ENCODE measurements around the gene UGT1A6. TPM values are rescaled to one million over a fixed set of nuclear protein-coding genes. Genes with fewer than 3 reads are reported as not detected.

The UGT1A6 gene
- total and polyA plus RNA-seq, 8 donors = 0.05 to 0.69 TPM; not detected in 6

- H3K4me1 ChIP-seq = no peaks in the 10 kb centered on the region
- ATAC-seq (no peak), FAIRE-seq (no peak), DNase-seq (peak in 2 of 6 donors; percentile 6)
- H3K27me3 ChIP-seq = no peaks in the 10 kb centered on the region
- intact Hi-C loops (cut with DNase I) = no loop called here
- no peak for TF ChIP-seq CTCF (IDR thresholded peaks at IDR 0.05)
- H3K36me3 ChIP-seq = no peaks in the 10 kb centered on the region
- no peak overlapping the region for H3K4me3 ChIP-seq
- 57 to 60% methylated on average over 2 of the region's 2 CpGs for WGBS, 2 donors
- no peaks in the 10 kb centered on the region for H3K9me3 ChIP-seq
- H3K27ac ChIP-seq = no peak overlapping the region
These were observed 123.6 kb downstream of the UGT1A6 start for GRCh38 chr2:233816334-233816733.

DNA sequence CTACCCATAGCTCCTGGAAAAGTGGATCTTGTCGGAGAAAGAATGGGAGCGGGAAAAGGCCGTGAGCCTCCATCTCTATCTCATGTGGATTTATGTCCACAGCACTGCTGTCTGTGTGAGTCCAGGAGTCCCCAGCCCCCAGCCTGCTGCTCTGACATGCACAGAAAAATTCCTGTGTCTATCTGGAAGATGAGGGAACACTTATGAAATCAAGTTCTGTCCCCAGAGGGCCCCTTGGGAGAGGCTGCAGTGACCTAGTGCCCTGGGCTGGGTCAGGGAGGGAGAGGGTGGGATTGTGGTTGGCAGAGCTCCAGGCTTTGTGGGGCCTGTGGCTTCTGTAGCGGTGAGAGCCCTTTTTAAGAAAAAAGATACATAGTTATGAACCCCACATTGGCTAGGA lies 124.1 kb downstream of the UGT1A6 start:
- intact Hi-C loops (cut with DNase I) = no loop called here
- Histone ChIP-seq H3K36me3 (no peaks in the 10 kb centered on the region), H3K27ac (no peak overlapping the region), H3K27me3 (no peaks in the 10 kb centered on the region), H3K9me3 (no peaks in the 10 kb centered on the region), H3K4me3 (no peak overlapping the region), H3K4me1 (no peaks in the 10 kb centered on the region)
- WGBS, 2 donors = 84 to 86% methylated on average over 4 of the region's 4 CpGs
- TF ChIP-seq CTCF (IDR thresholded peaks at IDR 0.05) = no peak
- DNase-seq (peak in 3 of 6 donors; percentile 3 to 19 (median 11)), ATAC-seq (no peak), FAIRE-seq (no peak)

DNA sequence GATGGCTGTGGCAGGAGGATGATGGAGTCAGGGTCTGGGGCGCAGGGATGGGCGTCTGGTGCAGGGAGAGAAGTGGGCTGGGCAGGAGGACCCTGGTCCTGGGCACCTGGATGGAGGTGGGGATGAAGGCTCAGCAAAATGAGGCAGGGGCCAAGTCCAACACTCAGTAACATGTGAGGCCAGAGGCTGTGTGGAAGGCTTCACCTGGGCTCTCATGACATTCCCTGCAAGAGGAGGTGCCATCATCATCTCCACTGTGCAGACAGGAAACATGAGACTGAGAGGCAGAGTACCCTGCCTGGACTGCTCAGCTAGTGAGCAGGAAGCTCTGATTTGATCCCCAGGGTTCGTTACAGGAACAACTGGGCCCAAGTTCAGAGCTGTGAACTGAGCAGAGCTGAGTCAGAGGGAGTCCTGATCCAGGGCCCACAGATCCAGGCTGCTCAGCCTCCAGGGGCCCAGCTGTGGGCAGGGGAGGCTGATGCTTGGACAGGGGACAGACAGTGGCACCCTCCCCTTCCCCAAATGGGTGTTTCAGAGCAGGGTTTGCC lies 124.7 kb downstream of the UGT1A6 start:
- no peak for FAIRE-seq
- WGBS, 2 donors = 75 to 83% methylated on average over 3 of the region's 3 CpGs
- intact Hi-C loops (cut with DNase I) = no loop called here
- no peaks in the 10 kb centered on the region for H3K9me3 ChIP-seq
- no peaks in the 10 kb centered on the region for H3K36me3 ChIP-seq
- no peaks in the 10 kb centered on the region for H3K27me3 ChIP-seq
- no peak overlapping the region for H3K4me3 ChIP-seq
- ATAC-seq = no peak
- no peaks in the 10 kb centered on the region for H3K4me1 ChIP-seq
- DNase-seq = peak in 3 of 6 donors; percentile 4 to 17 (median 8)
- no peak overlapping the region for H3K27ac ChIP-seq
- TF ChIP-seq CTCF (IDR thresholded peaks at IDR 0.05) = no peak

GRCh38 chr2:233817995-233818638 lies 125.4 kb downstream of the UGT1A6 start:
- intact Hi-C loops (cut with DNase I) = no loop called here
- no peak overlapping the region for H3K4me3 ChIP-seq
- H3K27ac ChIP-seq = no peak overlapping the region
- H3K36me3 ChIP-seq = no peaks in the 10 kb centered on the region
- FAIRE-seq (no peak), ATAC-seq (no peak), DNase-seq (peak in 3 of 6 donors; percentile 10 to 34 (median 21))
- TF ChIP-seq CTCF (IDR thresholded peaks at IDR 0.05) = no peak
- no peaks in the 10 kb centered on the region for H3K4me1 ChIP-seq
- WGBS, 2 donors = 80 to 87% methylated on average over 11 of the region's 11 CpGs
- no peaks in the 10 kb centered on the region for H3K27me3 ChIP-seq
- H3K9me3 ChIP-seq = no peaks in the 10 kb centered on the region
